Left cardiac atrium (tissue), 4 donors: Measurements from ENCODE around the gene NPAS2. TPM values are rescaled to one million over a fixed set of nuclear protein-coding genes. Genes with fewer than 3 reads are reported as not detected.

Source experiments
- ATAC-seq, 2 donors: fragments of 200-7000 bp; cut with Tn5 transposase; one replicate each; pipeline ENCODE4 v1.9.1; 2020; ENCODE audit warnings: mild to moderate bottlenecking in 2 of 2, moderate library complexity in 2 of 2
- DNase-seq: peaks from one replicate; pipeline ENCODE4 v3.0.0-alpha.2; 2020
- intact Hi-C, 2 donors: fragments of 100-400 bp; cut with DNase I; formaldehyde crosslinking; loops; one replicate each; pipeline versions ENCODE4 v1.14.1 to v1.15.1; 2022 to 2023
- total RNA-seq, 2 donors: library from RNA; stranded (reverse); fragmentation: NEBNext Ultra II Directional; extraction: Animal tissue kit (Norgen Biotek cat#: 25700); gene quantifications; one replicate each; pipeline ENCODE4 v1.2.1, GENCODE V29; 2021
- donor health status: DM: no; HTN: yes; CAD: no.
- donor health status: DM: no; HTN: yes; CAD: no; lungs with severe emphysema.
- donor health status: DM: yes; HTN: yes; CAD: no.
- donor health status: Dilated cardiomyopathy.

The NPAS2 gene
- total RNA-seq, 2 donors from 2014 or later = 33.8 to 51.2 TPM

GRCh38 chr2:100791294-100791935 is 28.5 kb upstream of the NPAS2 start:
- DNase-seq (no peak), ATAC-seq (peak in 1 of 2 donors; percentile 31)
- intact Hi-C loops = no loop called here

DNA sequence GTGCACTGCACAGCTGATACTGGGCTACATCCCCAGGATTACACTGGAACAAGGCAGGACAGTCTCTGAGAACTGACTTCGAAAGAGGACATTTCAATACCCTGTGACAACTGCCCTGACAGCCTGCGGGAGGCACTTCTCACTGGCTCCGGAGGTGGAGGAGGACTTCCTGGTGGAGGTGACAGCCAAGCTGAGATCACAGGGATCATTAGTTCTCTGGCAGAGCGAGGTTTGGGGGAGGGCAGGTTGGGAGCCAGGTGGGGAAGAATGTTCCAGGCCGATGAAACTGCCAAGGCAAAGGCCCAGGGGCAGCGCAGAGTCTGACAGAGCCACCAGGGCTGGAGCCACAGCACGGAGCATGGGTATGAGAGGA is 28.0 kb upstream of the NPAS2 start:
- no peak for ATAC-seq
- no peak for DNase-seq
- intact Hi-C loops = no loop called here

- ATAC-seq = no peak
- DNase-seq = no peak
- intact Hi-C loops = no loop called here
These were observed 26.7 kb upstream of the NPAS2 start for GRCh38 chr2:100793220-100793619.

GRCh38 chr2:100793982-100794381 is 26.0 kb upstream of the NPAS2 start:
- DNase-seq (no peak), ATAC-seq (no peak)
- intact Hi-C loops = no loop called here

- DNase-seq (no peak), ATAC-seq (no peak)
- intact Hi-C loops = no loop called here
These were observed 23.3 kb upstream of the NPAS2 start for GRCh38 chr2:100796499-100797100.

GRCh38 chr2:100799686-100800085 is 20.3 kb upstream of the NPAS2 start:
- ATAC-seq (no peak), DNase-seq (no peak)
- intact Hi-C loops = no loop called here

DNA sequence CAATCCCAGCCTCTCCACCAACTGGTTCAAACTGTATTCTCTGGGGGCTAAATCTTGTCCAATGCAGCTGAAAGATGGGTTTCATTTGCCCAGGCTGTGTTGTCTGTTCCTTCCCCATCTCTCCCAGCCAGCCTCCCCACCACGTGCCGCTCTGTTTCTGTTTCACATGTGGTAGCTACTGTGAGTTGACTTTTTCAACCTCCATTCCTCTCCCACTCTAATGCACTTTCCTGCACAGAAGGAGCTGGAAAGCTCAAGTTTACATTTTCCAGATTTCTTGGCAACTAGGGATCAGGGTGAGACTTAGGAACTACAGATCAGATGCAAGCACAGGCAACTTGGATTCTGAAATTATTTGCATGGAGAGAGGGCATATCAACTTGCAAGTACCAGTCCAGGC is 19.0 kb upstream of the NPAS2 start:
- ATAC-seq = no peak
- intact Hi-C loops = no loop called here
- DNase-seq = no peak

DNA sequence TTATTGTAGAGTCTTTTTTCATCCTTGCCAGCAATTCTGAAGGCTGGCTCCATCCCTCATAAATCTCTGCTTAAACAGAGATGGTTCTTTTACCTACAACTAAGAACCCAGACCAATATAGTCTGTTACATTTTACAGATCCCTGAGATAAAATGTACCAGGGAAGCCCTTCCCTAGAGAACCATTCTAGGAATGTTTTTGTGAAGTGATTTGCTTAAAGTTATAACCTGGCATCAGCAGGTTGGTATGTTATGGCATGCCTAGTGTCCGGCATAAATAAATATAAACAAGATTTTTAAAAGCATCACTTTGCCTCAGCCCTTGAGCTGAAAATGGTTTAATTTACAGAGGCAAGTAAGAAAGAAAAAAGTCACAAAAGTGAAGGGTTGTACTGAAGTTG is 18.5 kb upstream of the NPAS2 start:
- intact Hi-C loops = no loop called here
- ATAC-seq (no peak), DNase-seq (no peak)

DNA sequence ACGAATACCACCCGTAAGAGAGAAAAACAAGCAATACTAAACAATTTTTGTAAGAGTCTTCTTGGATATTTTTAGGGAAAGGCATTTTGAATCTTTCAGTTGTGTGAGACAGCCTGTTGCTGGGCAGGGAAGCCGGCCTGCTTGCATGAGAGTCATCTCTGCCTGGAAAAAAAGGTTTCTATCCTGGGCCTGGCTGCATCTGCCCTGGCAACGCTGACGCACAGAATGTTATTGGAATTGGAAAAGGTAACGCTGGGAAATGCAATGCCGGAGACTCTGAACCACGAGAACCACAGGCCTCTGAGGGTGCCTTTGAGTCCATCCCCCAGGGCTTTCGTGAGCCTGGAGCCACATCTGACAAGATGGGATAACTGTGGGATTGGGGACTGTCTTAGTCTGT is 17.9 kb upstream of the NPAS2 start:
- intact Hi-C loops = no loop called here
- DNase-seq = no peak
- ATAC-seq = peak in 1 of 2 donors; percentile 69

DNA sequence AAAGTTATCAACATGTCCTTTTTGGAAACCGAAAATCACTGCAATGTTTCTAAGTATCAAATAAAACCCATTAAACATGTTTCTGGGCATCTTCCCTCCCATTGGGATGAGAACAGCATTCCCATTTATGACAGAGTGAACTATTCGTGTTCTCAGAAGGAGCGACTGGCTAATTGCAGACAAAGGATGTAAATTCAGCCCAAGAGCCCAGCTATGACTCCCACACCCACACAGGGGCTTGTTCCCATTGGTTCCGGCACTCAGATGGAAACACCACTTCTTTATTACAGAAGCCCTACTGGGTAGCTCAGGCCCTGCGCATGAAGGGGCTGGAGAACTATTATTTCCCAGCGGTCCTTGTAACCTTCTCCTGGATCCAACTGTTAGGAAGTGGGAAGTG is 16.6 kb upstream of the NPAS2 start:
- intact Hi-C loops = no loop called here
- no peak for ATAC-seq
- no peak for DNase-seq

- DNase-seq (no peak), ATAC-seq (no peak)
- intact Hi-C loops = no loop called here
These were observed 13.4 kb upstream of the NPAS2 start for GRCh38 chr2:100806550-100806949.

DNA sequence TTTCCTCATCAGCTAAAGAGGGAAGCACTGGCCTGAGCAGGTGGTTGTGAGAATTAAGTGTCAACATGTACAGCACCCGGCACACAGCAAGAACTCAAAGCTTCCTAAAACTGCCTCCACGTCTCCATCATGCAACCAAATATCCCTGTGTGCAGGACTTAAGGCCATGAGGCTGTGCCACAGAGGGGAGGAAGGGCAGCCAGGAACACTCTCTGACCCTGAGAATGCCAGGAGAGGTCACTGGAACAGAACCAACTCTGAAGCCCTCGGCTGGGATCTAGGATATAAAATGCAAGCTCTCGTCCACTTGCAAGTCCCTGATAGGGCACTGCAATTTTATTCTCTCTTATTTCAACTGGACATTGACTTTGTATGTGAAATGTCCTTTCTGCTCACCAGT is 12.2 kb upstream of the NPAS2 start:
- peak in 1 of 2 donors; percentile 44 for ATAC-seq
- no peak for DNase-seq
- intact Hi-C loops = no loop called here

DNA sequence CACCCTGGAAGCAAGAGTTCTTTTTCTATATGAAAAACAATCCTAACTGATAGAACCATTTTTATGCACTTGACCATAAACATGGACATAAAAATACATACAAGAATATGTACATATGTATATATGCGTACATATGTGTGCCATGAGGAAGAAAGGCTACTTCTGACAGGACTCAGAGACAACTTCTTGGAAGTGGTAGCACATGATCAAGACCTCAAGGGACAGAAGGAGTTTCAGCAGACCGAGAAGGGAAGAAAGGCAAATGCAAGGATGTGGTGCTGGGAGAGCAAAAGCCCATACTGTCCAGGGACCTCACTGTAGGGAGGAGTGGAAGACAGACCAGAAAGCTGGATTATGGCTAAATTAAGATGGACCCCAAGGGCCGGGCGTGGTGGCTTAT is 11.4 kb upstream of the NPAS2 start:
- intact Hi-C loops = no loop called here
- ATAC-seq (no peak), DNase-seq (no peak)

DNA sequence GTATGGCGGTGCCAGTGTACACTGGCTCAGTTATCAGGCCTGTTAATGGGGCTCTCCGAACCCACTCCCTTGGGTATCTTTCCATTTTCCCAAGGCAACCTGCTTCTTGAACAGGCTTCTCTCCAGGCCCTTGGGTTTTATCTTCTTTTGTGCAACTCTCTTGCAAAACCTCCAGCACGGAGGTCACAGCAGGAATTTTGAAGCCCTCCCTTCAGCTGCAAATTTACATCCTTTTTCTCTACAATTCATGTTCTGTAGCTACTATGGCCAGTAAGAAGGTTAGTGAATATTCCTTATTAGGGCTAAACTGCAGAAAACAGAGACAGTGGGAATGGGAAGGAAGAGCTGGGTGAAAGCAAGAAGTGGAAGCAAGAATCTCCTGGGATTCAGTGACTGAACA is 10.4 kb upstream of the NPAS2 start:
- intact Hi-C loops = no loop called here
- ATAC-seq (no peak), DNase-seq (no peak)

GRCh38 chr2:100810603-100811145 is 9.3 kb upstream of the NPAS2 start:
- no peak for ATAC-seq

GRCh38 chr2:100812116-100812515 is 7.8 kb upstream of the NPAS2 start:
- intact Hi-C loops = no loop called here
- DNase-seq = no peak
- ATAC-seq = no peak

More at GRCh38 chr2:100810603-100811145, 9.3 kb upstream of the NPAS2 start:
- intact Hi-C loops = no loop called here
- no peak for DNase-seq

GRCh38 chr2:100812573-100812972 is 7.4 kb upstream of the NPAS2 start:
- intact Hi-C loops = no loop called here
- no peak for DNase-seq
- no peak for ATAC-seq

DNA sequence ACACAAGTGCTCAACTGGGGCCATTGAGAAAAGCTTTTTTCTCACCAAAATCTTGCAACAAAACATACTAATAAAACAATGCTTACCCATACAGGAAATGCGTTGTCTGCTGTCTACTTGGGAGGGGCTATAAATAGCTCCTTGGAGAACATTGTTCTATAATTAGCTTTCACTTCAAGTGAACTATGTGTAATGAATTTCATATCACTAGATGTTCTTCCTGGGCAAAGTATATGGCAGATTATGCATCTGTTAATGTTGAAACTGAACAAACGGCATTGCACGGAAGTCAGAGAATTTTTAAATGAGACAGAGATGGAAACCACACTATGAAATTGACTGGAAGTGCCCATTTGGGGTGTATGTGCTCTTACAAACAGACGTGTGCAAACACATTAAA is 6.4 kb upstream of the NPAS2 start:
- no peak for DNase-seq
- ATAC-seq = peak in 1 of 2 donors; percentile 27
- intact Hi-C loops = no loop called here

- intact Hi-C loops = no loop called here
- no peak for DNase-seq
These were observed 5.9 kb upstream of the NPAS2 start for GRCh38 chr2:100814043-100814442.

DNA sequence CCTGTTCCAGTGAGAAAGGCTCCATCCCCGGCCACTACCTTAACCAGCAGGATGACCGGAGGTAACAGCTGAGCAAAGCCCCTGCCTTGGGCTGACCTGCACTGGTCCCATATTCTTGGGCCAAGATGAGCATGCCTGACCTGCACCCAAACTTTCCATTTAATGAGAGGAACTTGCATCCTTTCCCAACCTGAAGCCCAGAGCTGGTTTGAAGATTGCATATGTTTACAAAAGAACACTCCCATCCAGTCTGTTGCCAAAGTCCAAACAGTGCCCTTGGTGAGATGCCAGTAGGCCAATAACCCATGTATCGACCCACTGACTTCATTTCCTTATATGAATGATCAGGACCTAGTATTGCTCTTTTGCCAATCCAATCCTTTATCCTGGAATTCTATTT is 5.5 kb upstream of the NPAS2 start:
- ATAC-seq (no peak), DNase-seq (no peak)
- intact Hi-C loops = no loop called here

More at GRCh38 chr2:100814043-100814442, 5.9 kb upstream of the NPAS2 start:
- no peak for ATAC-seq

DNA sequence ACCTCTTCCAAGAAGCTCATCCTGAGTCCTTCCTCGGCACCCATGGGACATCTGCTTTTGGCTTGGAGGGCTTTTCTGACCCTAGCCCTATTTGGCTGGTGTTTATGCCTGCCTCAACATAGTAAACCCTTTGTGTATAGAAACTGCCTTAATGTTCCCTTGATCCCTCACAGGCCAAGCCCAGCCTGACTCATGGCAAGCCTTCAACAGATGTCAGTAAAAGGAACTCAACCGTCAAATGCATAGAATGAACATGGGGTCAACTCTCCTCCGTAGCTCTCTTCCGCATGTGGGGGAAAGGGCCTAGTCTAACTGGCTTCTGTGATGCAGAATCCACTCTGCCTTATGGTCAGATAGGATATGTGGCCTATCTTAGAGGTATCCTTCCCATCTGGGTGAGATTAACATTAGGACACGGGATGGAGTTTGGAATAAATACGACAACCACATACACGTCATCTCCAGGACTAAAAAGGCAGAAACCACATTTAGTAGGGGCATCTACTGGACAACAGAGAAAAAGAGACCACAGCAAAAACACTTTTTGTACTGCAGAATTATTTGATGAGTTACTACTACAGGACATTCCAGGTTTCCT is 2.5 kb upstream of the NPAS2 start:
- intact Hi-C loops = loop anchor here in 1 of 2 donors (5.0 kb wide), 1 partner anchor 85 kb away; no protein-coding TSS in a partner anchor
- ATAC-seq (no peak), DNase-seq (no peak)
